ENCODE data around the gene DUSP15.

Gene DUSP15

GRCh38 chr20:31848088-31848999 lies 22.0 kb downstream of the DUSP15 start:
- Histone ChIP-seq H3K27me3 (ENCODE audit: insufficient read depth, low read length, poor library complexity, severe bottlenecking) (no peaks in the 10 kb centered on the region), H3K36me3 (ENCODE audit: insufficient read depth, low read length) (no peaks in the 10 kb centered on the region), H2AFZ (ENCODE audit: low read length) (no peak overlapping the region)

GRCh38 chr20:31846793-31847138 lies 23.6 kb downstream of the DUSP15 start:
- Histone ChIP-seq H3K9me3 (ENCODE audit: insufficient read depth, low read depth, low read length) (no peaks in the 10 kb centered on the region), H3K36me3 (ENCODE audit: insufficient read depth, low read length) (no peaks in the 10 kb centered on the region), H4K20me1 (ENCODE audit: insufficient read depth, low read length, poor library complexity, severe bottlenecking) (no peaks in the 10 kb centered on the region), H3K9me2 (replicated peaks; ENCODE audit: low read depth, low read length) (no peaks in the 10 kb centered on the region), H2AFZ (ENCODE audit: low read length) (no peak overlapping the region), H3K27me3 (ENCODE audit: insufficient read depth, low read length, poor library complexity, severe bottlenecking) (no peaks in the 10 kb centered on the region), H3K4me3 (ENCODE audit: low read length, poor library complexity, severe bottlenecking) (no peak overlapping the region), H3K4me1 (ENCODE audit: insufficient read depth, low read length, poor library complexity, severe bottlenecking) (peaks cover 33% of the 10 kb centered on the region), H3K4me2 (ENCODE audit: low read depth, low read length, poor library complexity, severe bottlenecking) (no peak overlapping the region), H3F3A (ENCODE audit: low read depth) (no peaks in the 10 kb centered on the region), H3K79me2 (ENCODE audit: insufficient read depth, low read length) (no peaks in the 10 kb centered on the region), H3K9ac (ENCODE audit: low read depth, low read length, poor library complexity, severe bottlenecking) (no peak overlapping the region)
- TF ChIP-seq EZH2phosphoT487 (IDR thresholded peaks at IDR 0.05; ENCODE audit: borderline replicate concordance) (no peak), CTCF (conservative IDR thresholded peaks at IDR 0.05; ENCODE audit: low read length) (peak; percentile 11; the same call in 1 of the 2 replicates)

More at GRCh38 chr20:31848088-31848999, 22.0 kb downstream of the DUSP15 start:
- H3K9me3 ChIP-seq (ENCODE audit: insufficient read depth, low read depth, low read length): no peaks in the 10 kb centered on the region
- no peak for TF ChIP-seq EZH2phosphoT487 (IDR thresholded peaks at IDR 0.05; ENCODE audit: borderline replicate concordance)
- no peak for TF ChIP-seq CTCF (conservative IDR thresholded peaks at IDR 0.05; ENCODE audit: low read length)
- H3K9ac ChIP-seq (ENCODE audit: low read depth, low read length, poor library complexity, severe bottlenecking): no peak overlapping the region
- H3F3A ChIP-seq (ENCODE audit: low read depth): no peaks in the 10 kb centered on the region
- H3K9me2 ChIP-seq (replicated peaks; ENCODE audit: low read depth, low read length): no peaks in the 10 kb centered on the region
- peaks cover 17% of the 10 kb centered on the region for H3K4me1 ChIP-seq (ENCODE audit: insufficient read depth, low read length, poor library complexity, severe bottlenecking)
- H3K79me2 ChIP-seq (ENCODE audit: insufficient read depth, low read length): no peaks in the 10 kb centered on the region
- H4K20me1 ChIP-seq (ENCODE audit: insufficient read depth, low read length, poor library complexity, severe bottlenecking): no peaks in the 10 kb centered on the region
- H3K4me3 ChIP-seq (ENCODE audit: low read length, poor library complexity, severe bottlenecking): no peak overlapping the region
- H3K4me2 ChIP-seq (ENCODE audit: low read depth, low read length, poor library complexity, severe bottlenecking): no peak overlapping the region

- Histone ChIP-seq H3K9ac (ENCODE audit: low read depth, low read length, poor library complexity, severe bottlenecking) (no peak within 1 kb of the TSS), H3K27me3 (ENCODE audit: insufficient read depth, low read length, poor library complexity, severe bottlenecking) (no peaks in the 10 kb centered on the region), H2AFZ (ENCODE audit: low read length) (no peak within 1 kb of the TSS)
Measured at GRCh38 chr20:31845300-31845863, 24.9 kb downstream of the DUSP15 start, which contains the start of gene FOXS1. Gene FOXS1 (minus strand): TSS chr20:31845604. CDS start chr20:31845542, 62 bp downstream.

More at GRCh38 chr20:31845300-31845863, 24.9 kb downstream of the DUSP15 start, which contains the start of gene FOXS1:
- H3K9me3 ChIP-seq (ENCODE audit: insufficient read depth, low read depth, low read length): no peaks in the 10 kb centered on the region
- peaks cover 35% of the 10 kb centered on the region for H3K4me1 ChIP-seq (ENCODE audit: insufficient read depth, low read length, poor library complexity, severe bottlenecking)
- H3K9me2 ChIP-seq (replicated peaks; ENCODE audit: low read depth, low read length): no peaks in the 10 kb centered on the region
- no peak within 1 kb of the TSS for H3K4me2 ChIP-seq (ENCODE audit: low read depth, low read length, poor library complexity, severe bottlenecking)
- no peaks in the 10 kb centered on the region for H3K79me2 ChIP-seq (ENCODE audit: insufficient read depth, low read length)
- no peaks in the 10 kb centered on the region for H3F3A ChIP-seq (ENCODE audit: low read depth)
- TF ChIP-seq CTCF (conservative IDR thresholded peaks at IDR 0.05; ENCODE audit: low read length) (no peak), EZH2phosphoT487 (IDR thresholded peaks at IDR 0.05; ENCODE audit: borderline replicate concordance) (no peak)
- H3K4me3 ChIP-seq (ENCODE audit: low read length, poor library complexity, severe bottlenecking): no peak within 1 kb of the TSS
- H4K20me1 ChIP-seq (ENCODE audit: insufficient read depth, low read length, poor library complexity, severe bottlenecking): no peaks in the 10 kb centered on the region
- no peaks in the 10 kb centered on the region for H3K36me3 ChIP-seq (ENCODE audit: insufficient read depth, low read length)

Data from Loucy (cell line).